Spleen (tissue), 11 donors: ENCODE measurements around the gene ADGRE1. TPM values are rescaled to one million over a fixed set of nuclear protein-coding genes. Genes with fewer than 3 reads are reported as not detected.

Source experiments
- DNase-seq: peaks from one replicate; pipeline ENCODE4 v3.0.0-alpha.2; 2020
- H3K27ac ChIP-seq, 8 donors: fragments of 200-600 bp; sonication (generic) in 7 of 8; 1 replicate in 4 of 8; 2 replicates in 4 of 8; pipeline versions ENCODE4 v1.5.0 to v1.8.0; 2016 to 2021; ENCODE audit warnings: inconsistent platforms in 4 of 8, mild to moderate bottlenecking in 4 of 8, moderate library complexity in 1 of 8
- H3K27me3 ChIP-seq, 7 donors: fragments of 200-600 bp; sonication (generic) in 6 of 7; replicated peaks in 1 of 7; 1 replicate in 4 of 7; 2 replicates in 3 of 7; pipeline versions ENCODE4 v1.5.0 to v1.8.0; 2016 to 2021; ENCODE audit warnings: inconsistent platforms in 3 of 7, mild to moderate bottlenecking in 1 of 7
- H3K36me3 ChIP-seq, 6 donors: fragments of 200-600 bp; sonication (generic) in 5 of 6; 1 replicate in 4 of 6; 2 replicates in 2 of 6; pipeline versions ENCODE4 v1.5.0 to v1.8.0; 2016 to 2021; ENCODE audit warnings: inconsistent platforms in 2 of 6
- H3K4me1 ChIP-seq, 6 donors: fragments of 200-600 bp; sonication (generic) in 5 of 6; 1 replicate in 3 of 6; 2 replicates in 3 of 6; pipeline versions ENCODE4 v1.5.0 to v1.8.0; 2016 to 2021; ENCODE audit warnings: inconsistent platforms in 3 of 6
- H3K4me3 ChIP-seq, 8 donors: fragments of 200-600 bp; sonication (generic) in 7 of 8; 1 replicate in 4 of 8; 2 replicates in 4 of 8; pipeline versions ENCODE4 v1.5.0 to v1.8.0; 2016 to 2021; ENCODE audit warnings: inconsistent platforms in 4 of 8, mild to moderate bottlenecking in 4 of 8, moderate library complexity in 2 of 8
- H3K9me3 ChIP-seq, 8 donors: fragments of 200-600 bp; sonication (generic) in 7 of 8; 1 replicate in 4 of 8; 2 replicates in 4 of 8; pipeline versions ENCODE4 v1.5.0 to v1.8.0; 2016 to 2021; ENCODE audit warnings: inconsistent platforms in 4 of 8
- CTCF ChIP-seq, 11 experiments: fragments of 200-600 bp in 7 of 11; fragments of 450-650 bp in 4 of 11; sonication (generic) in 4 of 11; IDR thresholded peaks in 8 of 11; conservative IDR thresholded peaks in 3 of 11; 1 replicate in 7 of 11; 2 replicates in 4 of 11; pipeline versions ENCODE4 v1.4.0 to v1.8.0; 2016 to 2021; ENCODE audit warnings: antibody characterized with exemption in 11 of 11, inconsistent platforms in 4 of 11, mild to moderate bottlenecking in 1 of 11
- POLR2A ChIP-seq, 3 donors: fragments of 450-650 bp; IDR thresholded peaks; one replicate each; pipeline ENCODE4 v1.5.1; 2017; ENCODE audit warnings: antibody characterized with exemption in 3 of 3, mild to moderate bottlenecking in 1 of 3
- POLR2AphosphoS5 ChIP-seq, 3 donors: sonication (generic); formaldehyde crosslinking; IDR thresholded peaks; one replicate each; pipeline ENCODE4 v1.5.1; 2017; ENCODE audit warnings: antibody characterized with exemption in 3 of 3
- WGBS, 5 donors: extraction: QIAGEN DNeasy Blood & Tissue Kit in 3 of 5; methylation state at CpG; one replicate each; pipeline versions ENCODE4 v1.1.5 to v1.1.7; 2013 to 2018; 5-methylcytosine and 5-hydroxymethylcytosine counted together
- intact Hi-C: fragments of 100-400 bp; cut with DNase I; formaldehyde crosslinking; loops from one replicate; pipeline ENCODE4 v1.15.0; 2023; ENCODE audit warnings: low total_unique reads
- polyA plus RNA-seq, 3 donors: library from polyadenylated mRNA; stranded (reverse); fragments of 200-250 nt; gene quantifications; one replicate each; pipeline ENCODE4 v1.2.1, GENCODE V29; 2013
- total RNA-seq, 7 donors: library from RNA; depleted of rRNA in 3 of 7; stranded (reverse); fragments of >200 nt in 3 of 7; fragmentation: NEBNext Ultra II Directional in 4 of 7; extraction: Animal tissue kit (Norgen Biotek cat#: 25700) in 4 of 7; gene quantifications; one replicate each; pipeline versions ENCODE4 v1.1.0 to v1.2.1, GENCODE V29; 2016 to 2021
- donor health status: healthy with polysubstance abuse.
- donor health status: DM: no; HTN: no; CAD: no; lungs with moderate emphysema.
- donor health status: DM: no; HTN: no; CAD: no.
- donor health status: Bipolar disorder and iron deficiency.
- donor health status: healthy.
- donor health status: DM: no; HTN: no; CAD: no.
- donor health status: DM: yes; HTN: yes; CAD: no.

The ADGRE1 gene
- total and polyA plus RNA-seq, 10 donors, result 2.3 to 65.2 (median 22.5) TPM

GRCh38 chr19:6853868-6854267 is 33.5 kb upstream of the ADGRE1 start:
- intact Hi-C loops, result no loop called here
- DNase-seq, result no peak
- WGBS, 5 donors, result 75 to 96% (median 91%) methylated on average over 11 of the region's 11 CpGs

GRCh38 chr19:6854758-6855157 is 32.6 kb upstream of the ADGRE1 start:
- no peaks in the 10 kb centered on the region for H3K9me3 ChIP-seq
- intact Hi-C loops, result no loop called here
- peaks cover 0 to 93% (median 63%) of the 10 kb centered on the region in 6 donors for H3K36me3 ChIP-seq
- no peak overlapping the region for H3K4me3 ChIP-seq
- TF ChIP-seq POLR2A (IDR thresholded peaks at IDR 0.05) (no peak), CTCF (IDR thresholded peaks at IDR 0.05 in 8 of 11, conservative IDR thresholded peaks at IDR 0.05 in 3 of 11) (no peak), POLR2AphosphoS5 (IDR thresholded peaks at IDR 0.05) (no peak)
- 84 to 95% (median 93%) methylated on average over 2 of the region's 2 CpGs for WGBS, 5 donors
- peak; percentile 10 for DNase-seq
- H3K27ac ChIP-seq, result no peak overlapping the region
- no peaks in the 10 kb centered on the region for H3K27me3 ChIP-seq
- H3K4me1 ChIP-seq, result no peaks in the 10 kb centered on the region

More at GRCh38 chr19:6853868-6854267, 33.5 kb upstream of the ADGRE1 start:
- H3K36me3 ChIP-seq, result peaks cover 0 to 99% (median 68%) of the 10 kb centered on the region in 6 donors
- no peaks in the 10 kb centered on the region for H3K9me3 ChIP-seq
- H3K27me3 ChIP-seq, result no peaks in the 10 kb centered on the region
- H3K4me3 ChIP-seq, result no peak overlapping the region
- TF ChIP-seq POLR2AphosphoS5 (IDR thresholded peaks at IDR 0.05) (peak in 1 of 3 donors; percentile 34), CTCF (IDR thresholded peaks at IDR 0.05 in 8 of 11, conservative IDR thresholded peaks at IDR 0.05 in 3 of 11) (no peak)
- no peaks in the 10 kb centered on the region for H3K4me1 ChIP-seq
- no peak overlapping the region for H3K27ac ChIP-seq

GRCh38 chr19:6856749-6857372 is 30.5 kb upstream of the ADGRE1 start:
- no peaks in the 10 kb centered on the region for H3K27me3 ChIP-seq
- 61 to 82% (median 77%) methylated on average over 9 to 14 of the region's 14 CpGs for WGBS, 5 donors
- DNase-seq, result peak; percentile 41

More at GRCh38 chr19:6856749-6857372, 30.5 kb upstream of the ADGRE1 start:
- no peaks in the 10 kb centered on the region for H3K9me3 ChIP-seq
- TF ChIP-seq POLR2AphosphoS5 (IDR thresholded peaks at IDR 0.05) (peak in 1 of 3 donors; percentile 54), CTCF (IDR thresholded peaks at IDR 0.05 in 8 of 11, conservative IDR thresholded peaks at IDR 0.05 in 3 of 11) (no peak), POLR2A (IDR thresholded peaks at IDR 0.05) (no peak)
- H3K4me3 ChIP-seq, result no peak overlapping the region
- peaks cover 0 to 73% (median 48%) of the 10 kb centered on the region in 6 donors for H3K36me3 ChIP-seq
- intact Hi-C loops, result no loop called here
- no peaks in the 10 kb centered on the region for H3K4me1 ChIP-seq
- no peak overlapping the region for H3K27ac ChIP-seq
